GM12878 (cell line): Measurements from ENCODE around the gene LIMCH1. TPM values are rescaled to one million over a fixed set of nuclear protein-coding genes. Genes with fewer than 3 reads are reported as not detected.

Experiments
- ATAC-seq: fragments of 200-7000 bp; cut with Tn5 transposase; 3 replicates; pipeline ENCODE4 v1.9.1; 2020; ENCODE audit warnings: mild to moderate bottlenecking, moderate library complexity
- BruUV-seq: library from RNA; stranded (reverse); fragments of 400-500 nt; replicated peaks from 2 replicates; lab custom pipeline; 2021; lab: Mats Ljungman, UMichigan
- CTCF ChIA-PET: fragments of 300-600 bp; sonication (Branson Sonifier 250); formaldehyde crosslinking; extraction: SDS; loops from one replicate; lab custom pipeline; 2021; ENCODE audit warnings: inconsistent platforms; lab: Yijun Ruan, JAX
- POLR2A ChIA-PET: fragments of 350-600 bp; formaldehyde crosslinking; extraction: SDS; loops from one replicate; lab custom pipeline; 2021; ENCODE audit warnings: inconsistent platforms; lab: Charles Lee
- RAD21 ChIA-PET: fragments of 300-600 bp; sonication (Branson Sonifier 250); formaldehyde crosslinking; loops from one replicate; lab custom pipeline; 2023; ENCODE audit warnings: antibody characterized with exemption; ENCODE audit not compliant: unreplicated experiment; lab: Charles Lee
- SMC1A ChIA-PET: fragments of 300-600 bp; sonication (Branson Sonifier 250); formaldehyde crosslinking; loops from one replicate; lab custom pipeline; 2023; ENCODE audit not compliant: unreplicated experiment, uncharacterized antibody; lab: Charles Lee
- DNase-seq: peaks from one replicate; pipeline ENCODE4 v3.0.0-alpha.2; 2011; ENCODE audit warnings: low read depth, low spot score
- FAIRE-seq: peaks from 3 replicates; lab custom pipeline; 2011; peaks lifted over from hg19 to GRCh38; lab: Jason Lieb, UNC
- H2AFZ ChIP-seq: 2 replicates; pipeline ENCODE4 v1.6.0; 2011; ENCODE audit warnings: low read depth, low read length, control low read depth; ENCODE audit not compliant: control insufficient read depth
- H3K27ac ChIP-seq: 2 replicates; pipeline ENCODE4 v1.5.1; 2011; ENCODE audit warnings: control low read depth; ENCODE audit not compliant: control insufficient read depth, insufficient read depth
- H3K27me3 ChIP-seq, 2 experiments: replicated peaks in 1 of 2; 2 replicates each; pipeline versions ENCODE4 v1.6.0 to v1.6.1; 2011; ENCODE audit warnings: low read length in 1 of 2; ENCODE audit not compliant: control insufficient read depth in 2 of 2, insufficient read depth in 2 of 2
- H3K36me3 ChIP-seq, 2 experiments: 2 replicates each; pipeline ENCODE4 v1.5.1; 2011; ENCODE audit warnings: low read length in 1 of 2; ENCODE audit not compliant: control insufficient read depth in 2 of 2, insufficient read depth in 2 of 2
- H3K4me1 ChIP-seq: 2 replicates; pipeline ENCODE4 v1.6.1; 2011; ENCODE audit warnings: mild to moderate bottlenecking, low read length, moderate library complexity, mixed read lengths; ENCODE audit not compliant: control insufficient read depth, insufficient read depth
- H3K4me2 ChIP-seq: 2 replicates; pipeline ENCODE4 v1.6.0; 2011; ENCODE audit warnings: control low read depth; ENCODE audit not compliant: control insufficient read depth, insufficient read depth
- H3K4me3 ChIP-seq: fragments of 200-600 bp; sonication (generic); 2 replicates; pipeline ENCODE4 v1.5.1; 2016
- H3K79me2 ChIP-seq: 2 replicates; pipeline ENCODE4 v1.6.0; 2011; ENCODE audit warnings: low read length; ENCODE audit not compliant: control insufficient read depth, insufficient read depth
- H3K9ac ChIP-seq: 2 replicates; pipeline ENCODE4 v1.8.0; 2011; ENCODE audit warnings: low read length, control low read depth, mixed read lengths; ENCODE audit not compliant: control insufficient read depth, insufficient read depth
- H3K9me3 ChIP-seq: replicated peaks from 3 replicates; pipeline ENCODE4 v1.5.1; 2011; ENCODE audit warnings: mild to moderate bottlenecking, low read length; ENCODE audit not compliant: control insufficient read depth, insufficient read depth
- H4K20me1 ChIP-seq: 2 replicates; pipeline ENCODE4 v1.6.0; 2011; ENCODE audit not compliant: control insufficient read depth, insufficient read depth
- CEBPB ChIP-seq, 2 experiments: fragments of 150-350 bp in 1 of 2; IDR thresholded peaks; 2 replicates each; pipeline ENCODE4 v1.6.1; 2012 to 2014; ENCODE audit warnings: low read depth in 2 of 2, low read length in 2 of 2, borderline replicate concordance in 1 of 2, inconsistent platforms in 1 of 2
- NBN ChIP-seq: fragments of 450-650 bp; IDR thresholded peaks from 2 replicates; pipeline ENCODE4 v1.6.1; 2016
- SP1 ChIP-seq: IDR thresholded peaks from one replicate; pipeline ENCODE4 v1.6.1; 2011; ENCODE audit warnings: low read depth, low read length
- WGBS: methylation state at CpG from one replicate; pipeline ENCODE4 v1.1.6; 2016; ENCODE audit warnings: low lambda C conversion rate; ENCODE audit not compliant: insufficient replicate concordance, insufficient coverage; ENCODE audit errors: missing lambda C conversion rate; 5-methylcytosine and 5-hydroxymethylcytosine counted together
- in situ Hi-C: fragments of 300-500 bp; cut with MboI; formaldehyde crosslinking; loops from 9 replicates; pipeline ENCODE4 v1.14.3; 2018; ENCODE audit warnings: mixed read lengths
- intact Hi-C: fragments of 100-400 bp; cut with micrococcal nuclease; formaldehyde crosslinking; loops from one replicate; pipeline ENCODE4 v1.14.2; 2022; ENCODE audit not compliant: unreplicated experiment
- polyA plus RNA-seq, 11 experiments: library from polyadenylated mRNA; depleted of rRNA in 4 of 11; unstranded in 6 of 11; stranded (reverse) in 5 of 11; fragments of >200 nt; fragmentation: Nextera tagmentation in 4 of 11; fragmentation: Illumina TruSeq in 1 of 11; extraction: Ambion mirVana in 4 of 11; extraction: Trizol in 1 of 11; gene quantifications; 1 replicate in 1 of 11; 2 replicates in 10 of 11; pipeline versions ENCODE4 v1.2.1 to v1.2.3, GENCODE V29; 2011 to 2016; ENCODE audit warnings: inconsistent platforms in 2 of 11, missing spikeins in 2 of 11, low read depth in 1 of 11
- total RNA-seq, 4 experiments: library from RNA; depleted of rRNA in 3 of 4; stranded (reverse); fragments of >200 nt in 3 of 4; fragmentation: Illumina TruSeq in 1 of 4; extraction: Trizol in 1 of 4; gene quantifications; 2 replicates each; pipeline versions ENCODE4 v1.2.1 to v1.2.3, GENCODE V29; 2013 to 2021
- TF ChIP-seq, protein P1 (sequence below): IDR thresholded peaks from 2 replicates; pipeline ENCODE4 v1.6.1; 2012; ENCODE audit warnings: mild to moderate bottlenecking, low read depth, low read length
- TF ChIP-seq, protein P2 (sequence below): IDR thresholded peaks from 2 replicates; pipeline ENCODE4 v1.6.1; 2012; ENCODE audit warnings: low read length, inconsistent platforms
- TF ChIP-seq, protein P3 (sequence below): IDR thresholded peaks from 2 replicates; pipeline ENCODE4 v1.6.1; 2011; ENCODE audit warnings: borderline replicate concordance, low read depth, mild to moderate bottlenecking, moderate library complexity, low read length; ENCODE audit not compliant: insufficient read depth, poor library complexity, severe bottlenecking
- TF ChIP-seq, protein P4 (sequence below): fragments of 150-350 bp; IDR thresholded peaks from 2 replicates; pipeline ENCODE4 v1.6.1; 2016; ENCODE audit warnings: low read depth, low read length

The LIMCH1 gene
- total and polyA plus RNA-seq, 10 of the 15 experiments (the other 5 are each of a cell fraction or from before 2014, with no cell fraction given) = 0.07 to 0.15 TPM; not detected in 8

DNA sequence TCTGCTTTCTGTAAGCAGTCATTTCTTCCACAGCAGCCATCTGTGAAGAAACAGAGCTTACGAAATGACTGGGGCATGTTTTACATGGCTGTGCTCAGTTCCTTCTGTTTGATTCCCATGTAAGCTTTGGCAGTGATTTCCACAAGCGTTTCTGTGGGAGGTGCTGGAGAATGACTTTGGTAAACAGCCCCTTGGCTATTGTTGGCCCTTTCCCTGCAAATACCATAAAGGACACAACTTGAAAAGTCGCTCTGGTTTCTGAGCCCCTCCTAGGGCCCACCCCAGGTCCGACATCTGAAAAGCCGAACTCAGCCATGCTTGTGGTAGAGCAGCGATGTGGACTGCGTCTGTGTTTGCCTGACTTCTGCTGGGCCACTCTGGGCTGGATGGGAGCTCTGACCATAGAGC, 3.7 kb downstream of the LIMCH1 start (continued):
- TF ChIP-seq, protein P1, sequence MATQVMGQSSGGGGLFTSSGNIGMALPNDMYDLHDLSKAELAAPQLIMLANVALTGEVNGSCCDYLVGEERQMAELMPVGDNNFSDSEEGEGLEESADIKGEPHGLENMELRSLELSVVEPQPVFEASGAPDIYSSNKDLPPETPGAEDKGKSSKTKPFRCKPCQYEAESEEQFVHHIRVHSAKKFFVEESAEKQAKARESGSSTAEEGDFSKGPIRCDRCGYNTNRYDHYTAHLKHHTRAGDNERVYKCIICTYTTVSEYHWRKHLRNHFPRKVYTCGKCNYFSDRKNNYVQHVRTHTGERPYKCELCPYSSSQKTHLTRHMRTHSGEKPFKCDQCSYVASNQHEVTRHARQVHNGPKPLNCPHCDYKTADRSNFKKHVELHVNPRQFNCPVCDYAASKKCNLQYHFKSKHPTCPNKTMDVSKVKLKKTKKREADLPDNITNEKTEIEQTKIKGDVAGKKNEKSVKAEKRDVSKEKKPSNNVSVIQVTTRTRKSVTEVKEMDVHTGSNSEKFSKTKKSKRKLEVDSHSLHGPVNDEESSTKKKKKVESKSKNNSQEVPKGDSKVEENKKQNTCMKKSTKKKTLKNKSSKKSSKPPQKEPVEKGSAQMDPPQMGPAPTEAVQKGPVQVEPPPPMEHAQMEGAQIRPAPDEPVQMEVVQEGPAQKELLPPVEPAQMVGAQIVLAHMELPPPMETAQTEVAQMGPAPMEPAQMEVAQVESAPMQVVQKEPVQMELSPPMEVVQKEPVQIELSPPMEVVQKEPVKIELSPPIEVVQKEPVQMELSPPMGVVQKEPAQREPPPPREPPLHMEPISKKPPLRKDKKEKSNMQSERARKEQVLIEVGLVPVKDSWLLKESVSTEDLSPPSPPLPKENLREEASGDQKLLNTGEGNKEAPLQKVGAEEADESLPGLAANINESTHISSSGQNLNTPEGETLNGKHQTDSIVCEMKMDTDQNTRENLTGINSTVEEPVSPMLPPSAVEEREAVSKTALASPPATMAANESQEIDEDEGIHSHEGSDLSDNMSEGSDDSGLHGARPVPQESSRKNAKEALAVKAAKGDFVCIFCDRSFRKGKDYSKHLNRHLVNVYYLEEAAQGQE = no peak

DNA sequence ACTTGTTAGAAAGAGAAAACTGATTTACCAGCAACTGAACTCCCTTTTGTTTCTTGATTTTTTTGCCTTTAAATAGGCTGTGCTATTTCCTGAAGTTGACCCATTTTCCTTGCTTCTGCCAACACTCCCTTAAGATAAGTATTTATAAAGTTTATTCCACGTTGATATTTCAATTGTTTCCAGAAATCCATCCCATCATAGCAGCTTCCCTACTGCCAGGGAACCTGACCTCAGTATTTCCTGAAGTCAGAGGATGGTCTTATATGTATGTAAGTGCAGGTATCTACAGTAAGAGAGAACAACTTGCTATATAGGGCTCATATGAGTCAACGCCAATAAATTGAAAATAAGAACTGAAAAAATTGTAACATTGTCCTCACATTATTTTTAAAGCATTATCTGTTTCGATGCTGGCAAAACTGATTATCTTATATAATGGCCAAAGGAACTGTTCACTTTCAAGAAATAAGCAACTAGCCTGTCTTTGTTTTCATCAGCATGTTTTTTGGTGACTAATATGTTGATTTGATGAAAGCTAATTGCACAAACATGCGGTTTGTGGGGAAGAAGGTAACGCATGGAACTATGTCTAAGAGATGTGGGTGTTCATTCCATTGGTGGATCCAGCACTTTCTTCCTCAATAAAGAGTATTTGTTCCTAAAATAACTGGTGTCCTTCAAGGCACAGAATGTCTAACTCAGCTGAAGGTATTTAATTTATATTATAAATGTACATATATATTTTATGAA, 4.7 kb downstream of the LIMCH1 start:
- Histone ChIP-seq H3K4me2 (no peak overlapping the region), H3K4me3 (no peak overlapping the region), H3K27ac (no peak overlapping the region), H4K20me1 (no peaks in the 10 kb centered on the region), H3K36me3 (no peaks in the 10 kb centered on the region), H3K4me1 (no peaks in the 10 kb centered on the region), H3K27me3 (0 out of 4 replicates have a peak, but pooled peaks cover 0 to 2% of the 10 kb centered on the region in 2 experiments), H2AFZ (no peak overlapping the region), H3K9me3 (no peaks in the 10 kb centered on the region), H3K9ac (no peak overlapping the region), H3K79me2 (no peaks in the 10 kb centered on the region)
- DNase-seq = no peak
- SMC1A ChIA-PET = no interaction called here
- RAD21 ChIA-PET = no interaction called here
- CTCF ChIA-PET = interaction anchor here (0.6 to 0.9 kb wide), 2 partner anchors 262 to 436 kb away, joined by 3 read pairs; no protein-coding TSS in a partner anchor
- in situ Hi-C loops (no loop called here), intact Hi-C loops (no loop called here)
- POLR2A ChIA-PET = no interaction called here
- BruUV-seq = no TSS peak
- FAIRE-seq = no peak
- ATAC-seq = no peak
- WGBS = 21% methylated on average over 5 of the region's 5 CpGs
- TF ChIP-seq CEBPB (IDR thresholded peaks at IDR 0.05; ENCODE audit: borderline replicate concordance in 1 of 2, low read depth in 2 of 2, low read length in 2 of 2) (no peak), SP1 (no peak), NBN (no peak)
- TF ChIP-seq, protein P2, sequence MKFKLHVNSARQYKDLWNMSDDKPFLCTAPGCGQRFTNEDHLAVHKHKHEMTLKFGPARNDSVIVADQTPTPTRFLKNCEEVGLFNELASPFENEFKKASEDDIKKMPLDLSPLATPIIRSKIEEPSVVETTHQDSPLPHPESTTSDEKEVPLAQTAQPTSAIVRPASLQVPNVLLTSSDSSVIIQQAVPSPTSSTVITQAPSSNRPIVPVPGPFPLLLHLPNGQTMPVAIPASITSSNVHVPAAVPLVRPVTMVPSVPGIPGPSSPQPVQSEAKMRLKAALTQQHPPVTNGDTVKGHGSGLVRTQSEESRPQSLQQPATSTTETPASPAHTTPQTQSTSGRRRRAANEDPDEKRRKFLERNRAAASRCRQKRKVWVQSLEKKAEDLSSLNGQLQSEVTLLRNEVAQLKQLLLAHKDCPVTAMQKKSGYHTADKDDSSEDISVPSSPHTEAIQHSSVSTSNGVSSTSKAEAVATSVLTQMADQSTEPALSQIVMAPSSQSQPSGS = no peak
- TF ChIP-seq, protein P3, sequence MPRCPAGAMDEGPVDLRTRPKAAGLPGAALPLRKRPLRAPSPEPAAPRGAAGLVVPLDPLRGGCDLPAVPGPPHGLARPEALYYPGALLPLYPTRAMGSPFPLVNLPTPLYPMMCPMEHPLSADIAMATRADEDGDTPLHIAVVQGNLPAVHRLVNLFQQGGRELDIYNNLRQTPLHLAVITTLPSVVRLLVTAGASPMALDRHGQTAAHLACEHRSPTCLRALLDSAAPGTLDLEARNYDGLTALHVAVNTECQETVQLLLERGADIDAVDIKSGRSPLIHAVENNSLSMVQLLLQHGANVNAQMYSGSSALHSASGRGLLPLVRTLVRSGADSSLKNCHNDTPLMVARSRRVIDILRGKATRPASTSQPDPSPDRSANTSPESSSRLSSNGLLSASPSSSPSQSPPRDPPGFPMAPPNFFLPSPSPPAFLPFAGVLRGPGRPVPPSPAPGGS = no peak
- TF ChIP-seq, protein P4, sequence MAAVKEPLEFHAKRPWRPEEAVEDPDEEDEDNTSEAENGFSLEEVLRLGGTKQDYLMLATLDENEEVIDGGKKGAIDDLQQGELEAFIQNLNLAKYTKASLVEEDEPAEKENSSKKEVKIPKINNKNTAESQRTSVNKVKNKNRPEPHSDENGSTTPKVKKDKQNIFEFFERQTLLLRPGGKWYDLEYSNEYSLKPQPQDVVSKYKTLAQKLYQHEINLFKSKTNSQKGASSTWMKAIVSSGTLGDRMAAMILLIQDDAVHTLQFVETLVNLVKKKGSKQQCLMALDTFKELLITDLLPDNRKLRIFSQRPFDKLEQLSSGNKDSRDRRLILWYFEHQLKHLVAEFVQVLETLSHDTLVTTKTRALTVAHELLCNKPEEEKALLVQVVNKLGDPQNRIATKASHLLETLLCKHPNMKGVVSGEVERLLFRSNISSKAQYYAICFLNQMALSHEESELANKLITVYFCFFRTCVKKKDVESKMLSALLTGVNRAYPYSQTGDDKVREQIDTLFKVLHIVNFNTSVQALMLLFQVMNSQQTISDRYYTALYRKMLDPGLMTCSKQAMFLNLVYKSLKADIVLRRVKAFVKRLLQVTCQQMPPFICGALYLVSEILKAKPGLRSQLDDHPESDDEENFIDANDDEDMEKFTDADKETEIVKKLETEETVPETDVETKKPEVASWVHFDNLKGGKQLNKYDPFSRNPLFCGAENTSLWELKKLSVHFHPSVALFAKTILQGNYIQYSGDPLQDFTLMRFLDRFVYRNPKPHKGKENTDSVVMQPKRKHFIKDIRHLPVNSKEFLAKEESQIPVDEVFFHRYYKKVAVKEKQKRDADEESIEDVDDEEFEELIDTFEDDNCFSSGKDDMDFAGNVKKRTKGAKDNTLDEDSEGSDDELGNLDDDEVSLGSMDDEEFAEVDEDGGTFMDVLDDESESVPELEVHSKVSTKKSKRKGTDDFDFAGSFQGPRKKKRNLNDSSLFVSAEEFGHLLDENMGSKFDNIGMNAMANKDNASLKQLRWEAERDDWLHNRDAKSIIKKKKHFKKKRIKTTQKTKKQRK = no peak
